Measurements from ENCODE around the gene IL17C. TPM values are rescaled to one million over a fixed set of nuclear protein-coding genes. Genes with fewer than 3 reads are reported as not detected.

Gene IL17C, protein sequence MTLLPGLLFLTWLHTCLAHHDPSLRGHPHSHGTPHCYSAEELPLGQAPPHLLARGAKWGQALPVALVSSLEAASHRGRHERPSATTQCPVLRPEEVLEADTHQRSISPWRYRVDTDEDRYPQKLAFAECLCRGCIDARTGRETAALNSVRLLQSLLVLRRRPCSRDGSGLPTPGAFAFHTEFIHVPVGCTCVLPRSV
- total RNA-seq: not detected
- polyA plus RNA-seq (ENCODE audit: insufficient read depth in 1 of 8, insufficient read length in 8 of 8, low replicate concordance in 1 of 8): not detected
- long read RNA-seq, donor 1: 0 reads
- long read RNA-seq, donor 2: 0 reads
- long read RNA-seq, donor 3: 0 reads
- long read RNA-seq, donor 4: 0 reads
- long read RNA-seq, donor 5: 0 reads
- long read RNA-seq, donor 6: 0 reads
- long read RNA-seq, donor 7: 0 reads
- long read RNA-seq, donor 8: 0 reads
- long read RNA-seq, donor 9: 0 reads
- long read RNA-seq, donor 10: 0 reads
- long read RNA-seq, donor 11: 0 reads

DNA sequence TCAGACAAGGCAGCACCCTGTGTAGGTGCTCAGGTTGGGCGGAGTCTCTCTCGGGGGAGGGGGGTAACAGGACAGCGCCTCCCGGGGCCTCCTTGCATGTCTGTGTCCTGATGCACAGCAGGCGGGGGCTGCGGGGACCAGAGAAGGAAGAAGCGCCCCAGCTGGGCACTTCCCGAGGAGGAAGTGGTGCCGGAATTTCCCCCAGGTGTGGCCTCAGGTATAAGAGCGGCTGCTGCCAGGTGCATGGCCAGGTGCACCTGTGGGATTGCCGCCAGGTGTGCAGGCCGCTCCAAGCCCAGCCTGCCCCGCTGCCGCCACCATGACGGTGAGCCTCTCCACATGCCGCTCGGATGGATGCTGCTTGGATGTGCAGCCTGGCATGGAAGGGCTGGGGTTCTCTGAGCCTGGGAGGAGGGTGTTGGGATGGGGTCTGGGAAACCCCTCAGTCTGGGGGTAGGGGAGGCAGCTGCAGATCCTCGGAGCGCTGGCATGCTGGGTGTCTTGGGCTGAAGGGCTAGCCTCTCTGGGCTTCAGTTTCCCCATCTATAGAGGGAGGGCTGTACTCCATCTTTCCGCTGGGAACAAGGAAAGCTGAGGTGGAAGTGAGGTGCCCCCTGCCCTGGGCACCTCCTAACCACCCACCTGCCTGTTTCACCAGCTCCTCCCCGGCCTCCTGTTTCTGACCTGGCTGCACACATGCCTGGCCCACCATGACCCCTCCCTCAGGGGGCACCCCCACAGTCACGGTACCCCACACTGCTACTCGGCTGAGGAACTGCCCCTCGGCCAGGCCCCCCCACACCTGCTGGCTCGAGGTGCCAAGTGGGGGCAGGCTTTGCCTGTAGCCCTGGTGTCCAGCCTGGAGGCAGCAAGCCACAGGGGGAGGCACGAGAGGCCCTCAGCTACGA lies at the start of gene IL17C:
Gene IL17C (plus strand): TSS at position 250 of the 908 bp plus-strand sequence. CDS start 70 bp downstream, at position 320.
- 43% methylated on average over 24 of the region's 27 CpGs for WGBS (ENCODE audit: insufficient coverage)
- no peak within 1 kb of the TSS for H3K4me3 ChIP-seq (ENCODE audit: low read length)
- H3K27ac ChIP-seq (ENCODE audit: low read length): no peak within 1 kb of the TSS
- no peaks in the 10 kb centered on the region for H3K36me3 ChIP-seq (ENCODE audit: control insufficient read depth, insufficient read depth, low read length)
- H3K27me3 ChIP-seq (ENCODE audit: control insufficient read depth, insufficient read depth, low read length): peaks cover 73% of the 10 kb centered on the region
- H3K4me1 ChIP-seq (ENCODE audit: control insufficient read depth, insufficient read depth, low read length): peaks cover 19% of the 10 kb centered on the region
- no peak for DNase-seq
- no peaks in the 10 kb centered on the region for H3K9me3 ChIP-seq (replicated peaks; ENCODE audit: control insufficient read depth, low read depth, low read length)

DNA sequence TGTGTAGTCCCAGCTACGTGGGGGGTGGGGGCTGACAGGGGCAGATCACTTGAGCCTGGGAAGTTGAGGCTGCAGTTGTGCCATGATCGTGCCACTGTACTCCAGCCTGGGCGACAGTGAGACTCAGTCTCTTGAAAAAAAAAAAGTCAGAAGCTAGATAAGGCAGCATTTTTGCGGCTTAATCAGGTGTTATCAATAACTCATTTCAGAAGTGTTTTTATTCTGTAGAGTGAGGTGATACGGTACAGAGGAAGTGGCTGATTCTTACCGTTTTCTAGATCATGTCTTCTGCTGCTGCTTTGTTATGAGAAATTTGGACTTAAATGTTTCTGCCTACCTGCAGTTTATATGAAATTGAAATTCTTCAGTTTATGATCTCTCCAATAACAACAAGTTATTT lies 49.6 kb upstream of the IL17C start:
- no peak for DNase-seq
- Histone ChIP-seq H3K27me3 (ENCODE audit: control insufficient read depth, insufficient read depth, low read length) (no peaks in the 10 kb centered on the region), H3K27ac (ENCODE audit: low read length) (no peak overlapping the region), H3K4me3 (ENCODE audit: low read length) (no peak overlapping the region), H3K9me3 (replicated peaks; ENCODE audit: control insufficient read depth, low read depth, low read length) (no peaks in the 10 kb centered on the region), H3K36me3 (ENCODE audit: control insufficient read depth, insufficient read depth, low read length) (peaks cover 66% of the 10 kb centered on the region), H3K4me1 (ENCODE audit: control insufficient read depth, insufficient read depth, low read length) (no peaks in the 10 kb centered on the region)
- 90% methylated on average over 3 of the region's 6 CpGs for WGBS (ENCODE audit: insufficient coverage)

DNA sequence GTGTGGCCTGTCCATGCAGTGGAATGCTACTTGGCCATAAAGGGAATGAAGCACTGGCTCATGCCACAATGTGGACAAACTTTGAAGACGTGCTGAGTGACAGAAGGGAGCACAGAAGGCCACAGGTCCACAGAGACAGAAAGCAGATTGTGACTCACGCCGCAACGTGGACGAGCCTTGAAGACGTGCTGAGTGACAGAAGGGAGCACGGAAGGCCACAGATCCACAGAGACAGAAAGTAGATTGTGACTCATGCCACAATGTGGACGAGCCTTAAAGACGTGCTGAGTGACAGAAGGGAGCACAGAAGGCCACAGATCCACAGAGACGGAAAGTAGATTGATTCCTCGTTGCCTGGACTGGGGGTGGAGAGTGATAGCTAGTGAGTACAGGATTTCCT lies 48.9 kb upstream of the IL17C start:
- H3K36me3 ChIP-seq (ENCODE audit: control insufficient read depth, insufficient read depth, low read length): peaks cover 67% of the 10 kb centered on the region
- no peaks in the 10 kb centered on the region for H3K27me3 ChIP-seq (ENCODE audit: control insufficient read depth, insufficient read depth, low read length)
- WGBS (ENCODE audit: insufficient coverage): 94% methylated on average over 10 of the region's 11 CpGs
- no peak overlapping the region for H3K4me3 ChIP-seq (ENCODE audit: low read length)
- H3K27ac ChIP-seq (ENCODE audit: low read length): no peak overlapping the region
- no peaks in the 10 kb centered on the region for H3K9me3 ChIP-seq (replicated peaks; ENCODE audit: control insufficient read depth, low read depth, low read length)
- H3K4me1 ChIP-seq (ENCODE audit: control insufficient read depth, insufficient read depth, low read length): no peaks in the 10 kb centered on the region
- DNase-seq: no peak

DNA sequence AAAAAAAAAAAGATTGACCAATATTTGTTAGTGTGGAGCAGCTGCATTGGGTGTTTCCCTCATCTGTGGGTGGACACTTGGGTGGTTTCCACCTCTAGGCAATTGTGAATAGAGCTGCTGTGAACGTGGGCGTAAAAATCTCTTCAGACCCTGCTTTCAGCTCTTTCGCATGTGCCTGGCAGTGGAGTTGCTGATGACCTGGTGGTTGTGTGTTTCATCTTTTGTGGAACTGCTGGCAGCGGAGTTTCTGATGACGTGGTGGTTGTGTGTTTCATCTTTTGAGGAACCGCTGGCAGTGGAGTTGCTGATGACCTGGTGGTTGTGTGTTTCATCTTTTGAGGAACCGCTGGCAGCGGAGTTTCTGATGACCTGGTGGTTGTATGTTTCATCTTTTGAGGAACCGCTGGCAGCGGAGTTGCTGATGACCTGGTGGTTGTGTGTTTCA lies 46.8 kb upstream of the IL17C start:
- Histone ChIP-seq H3K27ac (ENCODE audit: low read length) (no peak overlapping the region), H3K4me1 (ENCODE audit: control insufficient read depth, insufficient read depth, low read length) (no peaks in the 10 kb centered on the region), H3K27me3 (ENCODE audit: control insufficient read depth, insufficient read depth, low read length) (no peaks in the 10 kb centered on the region), H3K9me3 (replicated peaks; ENCODE audit: control insufficient read depth, low read depth, low read length) (no peaks in the 10 kb centered on the region), H3K4me3 (ENCODE audit: low read length) (no peak overlapping the region), H3K36me3 (ENCODE audit: control insufficient read depth, insufficient read depth, low read length) (peaks cover 56% of the 10 kb centered on the region)
- DNase-seq: peak; percentile 84
- 86% methylated on average over 7 of the region's 10 CpGs for WGBS (ENCODE audit: insufficient coverage)

DNA sequence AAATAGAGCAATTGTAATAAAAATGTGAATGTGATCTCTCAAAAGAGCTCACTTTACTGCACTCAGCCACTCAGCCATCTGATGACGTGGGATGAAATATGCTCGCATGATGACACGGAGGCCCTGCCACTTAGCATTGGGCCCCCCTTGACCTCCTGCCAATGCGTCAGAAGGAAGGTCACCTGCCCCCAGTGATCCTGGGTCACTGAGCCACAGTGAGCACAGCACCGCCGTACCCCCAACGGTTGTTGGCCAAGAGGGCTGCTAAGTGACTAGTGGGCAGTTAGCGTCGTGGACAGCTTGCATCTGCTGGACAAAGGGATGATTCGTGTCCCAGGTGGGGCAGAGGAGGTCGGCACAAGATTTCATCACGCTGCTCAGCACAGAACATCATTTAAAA lies 45.3 kb upstream of the IL17C start:
- no peaks in the 10 kb centered on the region for H3K4me1 ChIP-seq (ENCODE audit: control insufficient read depth, insufficient read depth, low read length)
- no peaks in the 10 kb centered on the region for H3K9me3 ChIP-seq (replicated peaks; ENCODE audit: control insufficient read depth, low read depth, low read length)
- H3K36me3 ChIP-seq (ENCODE audit: control insufficient read depth, insufficient read depth, low read length): peaks cover 45% of the 10 kb centered on the region
- H3K27me3 ChIP-seq (ENCODE audit: control insufficient read depth, insufficient read depth, low read length): no peaks in the 10 kb centered on the region
- 86% methylated on average over 6 of the region's 12 CpGs for WGBS (ENCODE audit: insufficient coverage)
- no peak overlapping the region for H3K4me3 ChIP-seq (ENCODE audit: low read length)
- DNase-seq: no peak
- H3K27ac ChIP-seq (ENCODE audit: low read length): no peak overlapping the region

DNA sequence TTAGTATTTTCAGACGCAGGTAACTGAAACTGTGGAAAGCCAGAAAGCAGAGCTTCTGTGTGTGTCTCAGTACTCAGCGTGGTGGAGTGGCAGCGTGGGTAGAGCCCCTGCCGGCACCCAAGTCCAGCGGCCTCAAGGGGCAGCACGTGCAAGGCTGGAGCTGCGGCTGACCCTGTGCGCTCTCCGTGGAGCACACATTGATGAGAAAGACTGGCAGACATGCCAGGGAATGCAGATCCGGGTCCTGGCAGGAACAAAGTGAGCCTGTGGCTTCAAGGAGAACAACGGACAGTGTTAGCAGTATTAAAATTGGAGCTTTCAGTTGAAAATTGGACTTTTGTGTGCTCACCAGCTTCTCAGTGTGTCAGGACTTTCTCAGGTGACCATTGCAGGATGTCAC lies 44.9 kb upstream of the IL17C start:
- Histone ChIP-seq H3K27me3 (ENCODE audit: control insufficient read depth, insufficient read depth, low read length) (no peaks in the 10 kb centered on the region), H3K4me3 (ENCODE audit: low read length) (no peak overlapping the region), H3K4me1 (ENCODE audit: control insufficient read depth, insufficient read depth, low read length) (no peaks in the 10 kb centered on the region), H3K36me3 (ENCODE audit: control insufficient read depth, insufficient read depth, low read length) (peaks cover 45% of the 10 kb centered on the region), H3K27ac (ENCODE audit: low read length) (no peak overlapping the region), H3K9me3 (replicated peaks; ENCODE audit: control insufficient read depth, low read depth, low read length) (no peaks in the 10 kb centered on the region)
- 76% methylated on average over 11 of the region's 11 CpGs for WGBS (ENCODE audit: insufficient coverage)
- DNase-seq: no peak

DNA sequence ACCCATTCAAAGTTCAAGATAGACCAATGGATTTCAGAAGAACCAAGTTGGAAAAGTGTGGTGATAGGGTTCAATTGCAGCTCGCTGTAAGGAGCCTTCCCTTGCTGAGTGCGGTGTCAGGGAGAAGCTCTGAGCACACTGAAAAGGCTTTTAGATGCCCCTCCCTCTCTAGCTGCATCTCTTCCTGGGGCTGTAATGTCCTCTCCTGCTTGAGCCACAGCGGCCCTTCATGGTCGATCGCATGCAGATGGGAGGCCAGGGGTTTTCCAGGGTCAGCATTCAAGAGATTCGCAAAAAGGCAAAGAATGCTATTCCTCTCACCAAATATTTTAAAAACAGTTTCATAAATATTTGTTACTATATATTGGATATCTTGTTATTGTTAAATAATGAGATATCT lies 44.5 kb upstream of the IL17C start:
- 73% methylated on average over 2 of the region's 6 CpGs for WGBS (ENCODE audit: insufficient coverage)
- Histone ChIP-seq H3K4me1 (ENCODE audit: control insufficient read depth, insufficient read depth, low read length) (peaks cover 2% of the 10 kb centered on the region), H3K27me3 (ENCODE audit: control insufficient read depth, insufficient read depth, low read length) (no peaks in the 10 kb centered on the region), H3K36me3 (ENCODE audit: control insufficient read depth, insufficient read depth, low read length) (peaks cover 45% of the 10 kb centered on the region), H3K9me3 (replicated peaks; ENCODE audit: control insufficient read depth, low read depth, low read length) (no peaks in the 10 kb centered on the region), H3K4me3 (ENCODE audit: low read length) (no peak overlapping the region), H3K27ac (ENCODE audit: low read length) (no peak overlapping the region)
- no peak for DNase-seq

DNA sequence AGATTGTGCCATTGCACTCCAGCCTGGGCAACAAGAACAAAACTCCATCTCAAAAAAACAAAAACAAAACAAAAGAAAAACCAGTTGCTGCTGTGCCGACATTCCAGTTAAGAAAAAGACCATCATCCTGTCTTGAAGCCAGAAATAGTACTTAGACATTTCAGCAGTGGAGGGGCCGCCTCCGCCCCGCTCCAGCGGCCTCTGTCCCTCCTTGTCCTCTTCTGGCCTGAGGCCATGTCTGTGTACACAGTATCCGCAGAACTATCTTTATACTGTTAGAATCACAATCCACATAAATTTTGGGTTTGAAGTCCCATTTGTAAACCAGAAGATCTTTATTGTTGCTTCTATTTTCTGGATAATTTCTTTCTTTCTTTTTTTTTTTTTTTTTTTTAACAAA lies 43.3 kb upstream of the IL17C start:
- Histone ChIP-seq H3K4me1 (ENCODE audit: control insufficient read depth, insufficient read depth, low read length) (peaks cover 12% of the 10 kb centered on the region), H3K27me3 (ENCODE audit: control insufficient read depth, insufficient read depth, low read length) (no peaks in the 10 kb centered on the region), H3K27ac (ENCODE audit: low read length) (no peak overlapping the region), H3K4me3 (ENCODE audit: low read length) (no peak overlapping the region), H3K36me3 (ENCODE audit: control insufficient read depth, insufficient read depth, low read length) (peaks cover 46% of the 10 kb centered on the region), H3K9me3 (replicated peaks; ENCODE audit: control insufficient read depth, low read depth, low read length) (no peaks in the 10 kb centered on the region)
- DNase-seq: no peak
- 100% methylated on average over 1 of the region's 6 CpGs for WGBS (ENCODE audit: insufficient coverage)

DNA sequence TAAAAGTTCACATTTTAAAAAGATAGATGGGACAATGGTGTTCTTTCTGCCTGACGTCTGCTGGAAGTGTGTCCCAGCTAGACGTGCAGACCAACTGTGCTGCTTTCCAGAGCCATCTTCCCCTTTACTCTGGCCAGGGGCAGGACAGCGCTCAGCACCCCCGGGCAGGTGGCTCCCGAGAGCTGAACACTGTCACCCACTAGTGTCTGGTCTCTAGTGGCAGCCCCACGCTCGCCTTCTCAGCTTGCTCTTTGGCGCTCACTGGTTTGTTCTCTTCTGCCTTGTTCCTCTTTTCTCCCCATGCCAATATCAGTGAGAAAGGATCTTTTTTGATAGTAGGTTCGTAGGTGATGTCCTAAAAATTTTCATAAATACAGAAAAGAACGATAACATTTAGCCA lies 42.5 kb upstream of the IL17C start:
- no peak overlapping the region for H3K4me3 ChIP-seq (ENCODE audit: low read length)
- no peaks in the 10 kb centered on the region for H3K27me3 ChIP-seq (ENCODE audit: control insufficient read depth, insufficient read depth, low read length)
- peaks cover 14% of the 10 kb centered on the region for H3K4me1 ChIP-seq (ENCODE audit: control insufficient read depth, insufficient read depth, low read length)
- no peaks in the 10 kb centered on the region for H3K9me3 ChIP-seq (replicated peaks; ENCODE audit: control insufficient read depth, low read depth, low read length)
- peaks cover 50% of the 10 kb centered on the region for H3K36me3 ChIP-seq (ENCODE audit: control insufficient read depth, insufficient read depth, low read length)
- H3K27ac ChIP-seq (ENCODE audit: low read length): no peak overlapping the region
- 88% methylated on average over 5 of the region's 10 CpGs for WGBS (ENCODE audit: insufficient coverage)
- no peak for DNase-seq

DNA sequence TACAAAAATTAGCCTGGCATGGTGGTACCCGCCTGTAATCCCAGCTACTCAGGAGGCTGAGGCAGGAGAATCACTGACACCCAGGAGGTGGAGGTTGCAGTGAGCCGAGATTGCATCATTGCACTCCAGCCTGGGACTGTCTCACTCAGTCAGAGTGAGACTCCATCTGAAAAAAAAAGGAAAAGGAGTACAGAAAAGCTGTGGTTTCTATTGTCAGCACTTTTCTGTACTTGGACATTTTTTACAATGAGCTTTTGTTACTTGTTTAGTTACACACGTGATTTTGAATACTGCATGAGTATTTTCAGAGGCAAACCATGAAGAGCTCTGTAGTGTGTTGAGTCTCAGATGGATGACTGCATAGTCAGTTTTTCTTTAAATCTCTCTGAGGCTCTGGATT lies 41.9 kb upstream of the IL17C start:
- Histone ChIP-seq H3K27me3 (ENCODE audit: control insufficient read depth, insufficient read depth, low read length) (no peaks in the 10 kb centered on the region), H3K4me3 (ENCODE audit: low read length) (no peak overlapping the region), H3K27ac (ENCODE audit: low read length) (no peak overlapping the region), H3K36me3 (ENCODE audit: control insufficient read depth, insufficient read depth, low read length) (peaks cover 54% of the 10 kb centered on the region), H3K4me1 (ENCODE audit: control insufficient read depth, insufficient read depth, low read length) (peaks cover 14% of the 10 kb centered on the region), H3K9me3 (replicated peaks; ENCODE audit: control insufficient read depth, low read depth, low read length) (no peaks in the 10 kb centered on the region)
- WGBS (ENCODE audit: insufficient coverage): 71% methylated on average over 2 of the region's 3 CpGs
- DNase-seq: peak; percentile 39
